ENCODE results near the gene NADSYN1.

The NADSYN1 gene

DNA sequence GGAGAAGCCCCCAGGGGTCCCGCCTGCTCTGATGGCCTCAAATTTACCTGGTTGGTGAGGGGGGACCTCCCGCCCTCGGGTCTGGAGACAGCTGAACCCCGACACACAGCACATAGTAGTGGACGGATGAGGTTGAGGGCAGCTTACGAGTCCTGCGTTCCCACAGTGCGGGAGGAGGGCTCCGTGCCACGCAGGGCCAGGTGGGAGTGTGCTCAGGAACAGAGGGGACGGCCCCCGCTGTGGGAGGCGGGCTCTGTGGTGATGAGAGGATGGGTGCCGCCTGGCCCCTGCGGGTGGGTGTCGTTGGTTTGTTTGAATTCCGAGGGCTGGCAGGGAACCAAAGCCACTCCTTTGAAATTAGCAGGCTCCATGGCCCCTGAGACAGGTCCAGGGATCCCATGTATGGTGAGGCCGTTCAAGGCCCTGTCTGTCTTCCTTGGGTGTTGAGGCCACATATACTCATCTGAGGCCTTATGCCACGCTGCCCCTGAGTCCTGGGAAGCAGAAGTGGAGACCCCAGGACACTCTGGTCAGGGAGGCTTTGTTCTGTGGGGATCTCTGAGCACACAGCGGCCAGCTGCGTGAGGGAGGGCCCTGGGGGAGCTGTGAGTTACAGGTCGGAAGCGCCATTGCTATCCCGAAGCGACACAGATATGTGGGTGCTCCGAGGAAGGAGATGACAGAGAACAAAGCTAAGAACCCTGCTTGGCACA, 21.9 kb downstream of the NADSYN1 start:
- no peak for DNase-seq

DNA sequence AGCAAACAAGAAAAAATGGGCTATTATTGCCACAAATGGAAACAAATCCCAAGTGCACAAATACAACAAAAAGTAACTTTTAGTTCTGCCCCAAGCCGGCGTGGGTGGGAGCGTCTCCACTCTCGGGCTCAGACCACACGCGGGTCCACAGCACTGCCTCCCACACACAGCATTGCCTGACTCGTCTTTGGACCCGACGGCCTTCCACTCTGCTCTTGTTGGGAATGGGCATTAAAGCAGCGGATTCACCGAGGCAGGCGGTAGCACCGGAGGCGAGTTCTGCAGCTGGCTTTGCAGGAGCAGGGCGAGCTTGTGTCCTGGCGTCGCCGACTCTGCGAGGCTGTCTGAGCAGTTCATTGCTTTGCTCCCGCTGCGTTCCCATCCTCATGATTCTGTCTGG, 23.0 kb downstream of the NADSYN1 start:
- DNase-seq = no peak

DNA sequence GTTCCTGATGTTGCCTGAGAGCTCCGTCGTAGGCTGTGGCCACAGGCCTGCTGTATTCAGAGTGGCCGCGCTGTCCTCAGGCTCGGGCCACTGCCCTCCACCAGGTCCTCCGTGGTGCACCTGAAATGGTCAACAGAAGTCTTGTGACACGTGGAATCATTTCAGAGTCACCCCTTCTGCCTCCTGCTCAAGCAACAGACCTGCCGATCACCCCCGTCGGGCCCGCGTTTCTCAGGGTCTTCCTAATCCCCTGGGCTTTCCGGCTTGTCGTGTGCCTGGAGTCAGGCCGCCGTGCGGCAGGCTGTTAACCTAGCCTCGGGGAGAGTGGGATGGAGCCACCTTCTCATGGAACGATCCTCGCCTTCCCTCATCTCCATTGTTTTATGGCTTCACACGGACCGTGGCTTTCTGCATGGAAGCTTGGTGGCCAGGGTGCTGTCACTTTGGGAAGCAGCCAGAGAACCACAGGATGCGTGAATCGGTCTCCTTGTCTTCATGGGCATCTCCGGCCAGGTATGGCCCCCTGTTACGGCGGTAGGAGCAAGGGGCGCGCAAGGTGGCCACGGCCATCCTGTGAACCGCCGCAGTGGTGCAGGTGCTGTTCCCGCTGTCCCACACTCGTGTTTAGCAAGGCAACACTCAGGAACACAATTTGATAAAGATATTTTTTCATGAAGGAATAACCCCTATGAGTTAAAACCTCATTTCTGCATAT, 24.1 kb downstream of the NADSYN1 start:
- no peak for DNase-seq

DNA sequence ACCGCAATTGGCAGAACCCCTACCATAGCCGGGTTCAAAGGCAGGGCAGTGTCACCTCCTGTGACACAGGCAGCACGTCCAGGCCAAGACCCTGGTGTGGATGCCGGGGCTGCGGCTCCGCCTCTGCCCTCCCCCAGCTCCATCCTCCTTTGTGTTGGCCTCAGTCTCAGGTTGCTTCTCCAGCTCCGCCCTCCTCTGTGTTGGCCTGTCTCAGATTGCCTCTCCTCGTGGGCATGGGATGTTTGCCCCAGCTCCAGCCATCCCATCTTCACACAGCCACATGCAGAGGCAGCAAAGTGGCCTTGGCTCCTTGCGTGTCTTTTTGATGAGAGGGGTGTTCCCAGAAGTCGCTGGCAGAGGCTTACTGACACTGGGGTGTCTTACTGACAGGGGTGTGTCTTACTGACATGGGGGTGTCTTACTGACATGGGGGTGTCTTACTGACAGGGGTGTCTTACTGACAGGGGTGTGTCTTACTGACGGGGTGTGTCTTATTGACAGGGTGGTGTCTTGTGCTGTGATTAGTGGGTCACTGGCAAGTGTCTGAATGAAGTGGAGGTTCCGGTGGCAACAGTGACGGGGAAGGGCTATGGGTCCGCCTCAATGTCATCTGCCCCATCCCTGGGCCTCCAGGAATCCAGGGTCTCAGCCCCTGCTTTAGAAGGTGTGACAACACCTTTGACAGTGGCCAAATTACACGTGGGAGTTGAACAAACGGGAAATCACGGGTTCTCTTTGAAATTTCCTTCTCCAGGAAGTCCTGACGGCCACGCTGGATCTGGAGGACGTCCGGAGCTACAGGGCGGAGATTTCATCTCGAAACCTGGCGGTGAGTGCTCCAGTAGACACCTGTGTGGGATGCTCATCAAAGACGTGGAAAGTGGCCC, 24.9 kb downstream of the NADSYN1 start:
- DNase-seq = no peak

DNA sequence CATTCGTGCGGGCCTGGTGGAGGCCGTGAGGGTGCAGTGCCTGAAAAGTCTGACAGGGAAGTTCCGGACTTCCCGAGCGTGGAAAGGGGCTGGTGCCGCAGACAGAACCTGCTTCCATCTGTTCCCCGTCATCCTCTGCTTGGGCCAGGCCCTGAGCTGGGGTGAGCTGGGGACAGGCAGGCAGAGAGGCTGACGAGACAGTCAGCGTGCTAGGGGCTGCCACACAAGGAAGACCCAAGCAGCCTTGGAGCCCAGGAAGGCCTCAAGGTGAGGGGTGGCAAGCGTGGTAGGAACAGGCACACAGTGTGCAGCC, 25.5 kb downstream of the NADSYN1 start:
- DNase-seq = no peak

DNA sequence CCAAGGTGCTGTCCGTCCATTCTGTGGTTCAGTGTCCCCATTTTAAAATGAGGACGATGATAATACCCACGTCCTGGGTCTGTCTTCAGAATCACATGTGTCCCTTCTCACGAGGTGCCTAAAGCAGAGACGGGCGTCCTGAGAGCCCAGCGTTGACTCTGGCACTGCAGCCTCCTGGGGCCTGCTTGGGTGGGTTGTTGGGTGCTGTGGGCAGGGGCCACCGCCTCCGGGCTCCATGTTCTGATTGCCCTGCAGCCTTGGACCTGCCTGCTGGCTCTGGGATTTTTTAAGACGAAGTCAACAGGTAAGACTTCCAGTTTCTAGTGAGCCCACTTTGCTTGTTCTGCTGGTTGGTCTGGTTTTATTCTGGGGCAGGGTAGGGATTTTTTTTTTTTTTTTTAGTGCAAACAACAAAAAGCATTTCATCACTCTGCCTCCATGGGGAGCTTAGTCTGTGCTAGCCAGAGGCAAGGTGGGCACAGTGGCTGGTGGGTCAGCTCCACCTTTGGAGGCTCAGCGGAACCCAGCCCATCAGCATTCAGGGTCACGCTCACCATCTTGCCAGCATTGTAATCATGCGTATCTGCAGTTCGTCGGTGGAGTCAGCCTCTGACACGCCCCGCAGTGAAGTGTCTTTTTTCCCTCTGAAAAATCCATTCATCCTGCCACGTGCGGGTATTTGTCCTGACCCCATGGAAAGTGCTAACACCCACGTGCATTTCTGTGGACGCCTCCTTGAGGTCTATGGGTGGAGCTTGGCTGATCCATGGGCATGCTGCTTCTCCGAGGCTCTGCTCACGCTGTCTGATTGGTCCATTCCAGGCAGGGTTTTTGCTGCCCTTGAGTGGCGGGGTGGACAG, 28.3 kb downstream of the NADSYN1 start:
- no peak for DNase-seq

DNA sequence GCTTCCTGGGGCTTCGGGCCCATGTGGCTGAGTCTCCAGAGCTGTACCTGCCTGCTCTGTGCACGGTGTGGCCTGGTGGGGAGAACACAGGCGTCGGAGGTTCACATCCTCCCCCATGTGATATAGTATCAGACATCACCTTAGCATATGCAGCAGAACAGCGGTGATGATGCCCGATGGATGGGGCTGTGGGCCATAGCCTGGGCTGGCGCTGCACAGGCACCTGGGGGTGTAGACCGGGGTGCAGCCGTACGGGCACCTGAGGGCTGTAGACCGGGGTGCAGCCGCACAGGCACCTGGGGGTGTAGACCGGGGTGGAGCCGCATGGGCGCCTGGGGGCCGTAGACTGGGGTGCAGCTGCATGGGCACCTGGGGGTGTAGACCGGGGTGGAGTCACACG, 29.2 kb downstream of the NADSYN1 start:
- DNase-seq = no peak

DNA sequence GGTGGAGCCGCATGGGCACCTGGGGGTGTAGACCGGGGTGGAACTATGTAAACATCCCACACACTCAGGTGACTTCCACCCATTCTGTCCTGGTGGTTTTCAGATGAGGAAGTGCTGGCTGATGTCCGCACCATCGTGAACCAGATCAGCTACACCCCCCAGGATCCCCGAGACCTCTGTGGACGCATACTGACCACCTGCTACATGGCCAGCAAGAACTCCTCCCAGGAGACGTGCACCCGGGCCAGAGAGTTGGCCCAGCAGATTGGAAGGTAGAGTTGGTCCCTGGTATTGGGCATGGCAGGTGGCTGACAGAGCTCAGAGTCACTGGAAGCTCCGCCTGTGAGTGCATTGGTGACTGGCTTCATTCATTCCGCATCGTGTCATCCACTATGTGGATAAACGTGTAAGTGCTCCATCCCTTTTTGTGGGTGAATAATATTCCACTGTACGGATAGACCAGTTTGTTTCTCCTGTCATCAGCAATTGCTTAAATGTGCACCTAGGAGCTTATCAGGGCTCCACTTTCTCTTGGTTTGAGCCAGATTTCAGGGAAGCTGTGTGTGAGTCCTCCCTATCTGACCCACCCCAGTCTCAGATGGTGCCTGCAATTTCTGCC, 29.9 kb downstream of the NADSYN1 start:
- DNase-seq = no peak

DNA sequence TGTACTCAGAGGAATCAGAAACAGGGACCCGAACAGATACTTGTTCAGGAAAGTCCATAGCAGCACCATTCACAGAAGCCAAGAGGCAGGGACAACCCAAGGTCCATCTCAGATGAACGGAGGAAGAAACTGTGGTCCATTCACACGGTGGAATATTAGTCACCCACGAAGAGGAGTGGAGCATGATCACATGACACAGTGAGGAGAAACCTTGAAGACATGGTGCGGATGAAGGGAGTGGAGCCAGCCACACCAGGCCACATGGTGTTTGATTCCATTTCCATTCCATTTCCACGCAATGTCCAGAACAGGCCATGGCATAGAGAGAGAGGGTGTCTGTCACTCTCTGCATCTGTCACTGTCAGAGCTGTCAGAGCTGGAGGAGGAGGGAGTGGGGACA, 30.7 kb downstream of the NADSYN1 start:
- DNase-seq = no peak

DNA sequence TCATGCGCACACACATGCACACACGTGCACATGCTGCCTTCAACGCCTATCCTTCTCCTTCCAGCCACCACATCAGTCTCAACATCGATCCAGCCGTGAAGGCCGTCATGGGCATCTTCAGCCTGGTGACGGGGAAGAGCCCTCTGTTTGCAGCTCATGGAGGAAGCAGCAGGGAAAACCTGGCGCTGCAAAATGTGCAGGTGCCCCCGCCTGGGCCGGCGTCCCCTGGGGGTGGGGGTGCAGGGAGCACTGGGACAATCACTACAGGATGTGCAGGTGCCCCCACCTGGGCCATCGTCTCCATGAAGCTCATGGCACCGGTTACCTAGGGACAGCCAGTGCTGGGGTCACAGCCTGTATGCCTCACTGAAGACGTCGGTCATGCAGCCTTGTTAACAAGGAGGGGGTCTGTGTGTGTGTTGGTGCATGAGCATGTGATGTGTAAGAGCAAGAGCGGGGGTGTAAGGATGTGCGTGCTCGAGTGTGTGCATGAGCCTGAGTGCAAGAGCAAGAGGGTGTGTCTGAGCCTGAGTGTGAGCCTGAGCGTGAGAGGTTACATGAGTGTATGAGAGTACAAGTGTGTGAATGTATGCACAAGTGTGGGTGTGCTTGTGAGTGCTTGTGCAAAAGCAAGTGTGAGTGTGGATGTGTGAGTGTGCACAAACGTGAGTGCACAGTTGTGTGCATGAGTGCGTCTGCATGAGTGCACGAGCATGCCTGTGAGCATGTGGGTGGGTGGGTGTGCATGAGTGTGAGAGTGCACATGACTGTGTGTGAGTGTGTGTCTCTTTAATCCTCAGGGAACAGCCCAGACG, 31.5 kb downstream of the NADSYN1 start:
- no peak for DNase-seq

DNA sequence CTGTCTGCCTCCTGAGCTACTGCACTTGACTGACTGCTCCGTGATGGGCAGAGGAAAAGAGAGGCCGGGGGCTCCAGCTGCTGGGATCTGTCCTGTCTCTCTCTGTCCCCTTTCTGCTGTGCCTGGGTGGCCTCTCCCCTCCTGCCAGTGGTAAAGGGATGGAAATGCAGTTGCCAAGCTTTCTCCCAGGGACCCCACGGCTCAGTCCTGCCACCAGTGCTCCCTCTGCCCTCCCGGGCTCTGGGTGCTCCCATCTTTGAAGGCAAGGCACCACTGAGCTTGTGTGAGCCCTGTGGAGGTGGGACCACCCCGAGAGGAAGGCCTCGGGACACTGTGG, 32.0 kb downstream of the NADSYN1 start:
- no peak for DNase-seq

DNA sequence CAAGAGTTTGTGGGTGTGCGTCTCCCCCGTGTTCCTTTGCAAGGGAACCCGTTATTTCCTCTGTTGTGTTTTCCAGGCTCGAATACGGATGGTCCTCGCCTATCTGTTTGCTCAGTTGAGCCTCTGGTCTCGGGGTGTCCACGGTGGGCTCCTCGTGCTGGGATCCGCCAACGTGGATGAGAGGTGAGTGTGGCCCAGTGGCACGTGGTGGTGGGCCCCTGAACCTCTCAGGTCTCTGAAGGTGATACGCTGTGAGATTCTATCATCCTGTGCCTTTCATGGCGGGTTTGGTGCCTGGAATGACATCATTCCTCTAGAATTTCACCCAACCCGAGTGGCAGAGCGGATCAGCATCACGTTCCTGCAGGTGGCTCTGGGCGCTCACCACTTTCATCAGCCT, 32.5 kb downstream of the NADSYN1 start:
- DNase-seq = no peak

DNA sequence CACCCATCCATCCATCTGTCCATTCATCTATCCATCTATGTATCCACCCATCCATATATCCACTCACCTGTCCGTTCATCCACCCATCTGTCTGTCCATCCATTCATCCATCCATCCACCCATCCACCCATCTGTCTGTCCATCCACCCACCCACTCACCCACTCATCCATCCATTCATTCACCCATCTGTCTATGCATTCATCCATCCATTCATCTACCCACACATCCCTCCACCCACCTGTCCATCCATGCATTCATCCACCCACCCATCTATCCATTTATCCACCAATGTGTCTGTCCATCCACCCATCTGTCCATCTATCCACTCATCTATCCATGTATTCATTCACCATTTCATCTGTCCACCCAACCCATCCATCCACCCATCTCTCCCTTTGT, 33.3 kb downstream of the NADSYN1 start:
- no peak for DNase-seq

DNA sequence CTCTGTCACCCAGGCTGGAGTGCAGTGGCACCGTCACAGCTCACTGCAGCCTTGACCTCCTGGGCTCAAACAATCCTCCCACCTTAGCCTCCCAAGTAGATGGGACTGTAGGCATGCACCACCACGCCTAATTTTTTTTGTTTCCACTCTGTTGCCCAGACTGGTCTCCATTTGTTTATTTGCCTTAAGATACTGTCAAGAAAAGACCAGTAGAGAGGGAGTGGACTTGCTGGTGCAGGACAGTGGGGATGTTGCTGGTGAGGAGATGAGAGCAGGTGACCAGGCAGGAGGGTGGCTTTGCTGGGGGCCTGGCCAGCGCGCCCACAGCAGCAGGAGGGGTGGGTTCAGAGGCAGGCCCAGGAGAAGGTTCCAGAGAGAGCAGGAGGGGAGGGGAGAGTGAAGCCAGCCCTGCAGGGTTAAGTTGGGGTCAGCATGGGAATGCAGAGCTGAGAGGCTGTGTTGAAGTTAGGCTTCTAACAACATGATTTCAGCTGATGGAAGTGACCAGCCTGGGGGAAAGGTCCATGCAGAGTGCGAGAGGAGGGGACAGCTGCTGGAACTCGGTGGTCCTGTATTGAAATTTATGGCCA, 35.8 kb downstream of the NADSYN1 start:
- no peak for DNase-seq

DNA sequence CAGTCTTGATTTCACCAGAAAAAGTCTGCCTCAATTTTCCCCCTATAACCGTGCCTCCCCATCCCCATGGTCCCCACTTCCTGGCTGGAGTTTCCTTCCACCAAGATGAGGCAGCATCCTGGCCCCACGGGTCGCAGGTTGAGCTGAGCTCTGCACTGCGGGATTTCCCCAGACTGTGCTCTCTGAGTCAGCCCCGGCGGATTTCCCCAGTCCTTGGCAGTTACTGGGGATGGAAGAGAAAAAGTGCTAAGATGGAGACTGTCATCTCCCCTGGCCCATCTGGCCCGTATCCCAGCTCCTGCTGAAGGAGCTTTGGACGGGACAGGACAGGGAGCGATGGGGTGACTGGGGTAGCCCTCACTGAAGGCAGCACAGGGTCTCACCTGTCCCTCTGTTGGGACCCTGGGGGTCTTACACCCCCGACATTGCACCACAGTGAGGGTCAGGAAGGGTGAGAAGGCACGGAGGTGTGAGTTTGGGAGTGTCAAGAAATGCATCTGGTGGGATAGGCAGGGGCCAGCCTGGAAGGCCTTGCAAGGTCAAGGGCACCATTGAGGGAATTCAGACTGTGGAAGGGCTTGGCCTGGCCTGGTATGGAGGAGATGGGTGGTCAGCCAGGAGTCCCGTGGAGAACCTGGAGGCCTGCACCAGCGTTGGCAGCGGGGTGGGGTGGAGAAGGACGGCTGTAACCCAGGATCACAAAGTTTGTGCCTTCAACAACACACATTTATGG, 36.5 kb downstream of the NADSYN1 start:
- peak; percentile 80 for DNase-seq

DNA sequence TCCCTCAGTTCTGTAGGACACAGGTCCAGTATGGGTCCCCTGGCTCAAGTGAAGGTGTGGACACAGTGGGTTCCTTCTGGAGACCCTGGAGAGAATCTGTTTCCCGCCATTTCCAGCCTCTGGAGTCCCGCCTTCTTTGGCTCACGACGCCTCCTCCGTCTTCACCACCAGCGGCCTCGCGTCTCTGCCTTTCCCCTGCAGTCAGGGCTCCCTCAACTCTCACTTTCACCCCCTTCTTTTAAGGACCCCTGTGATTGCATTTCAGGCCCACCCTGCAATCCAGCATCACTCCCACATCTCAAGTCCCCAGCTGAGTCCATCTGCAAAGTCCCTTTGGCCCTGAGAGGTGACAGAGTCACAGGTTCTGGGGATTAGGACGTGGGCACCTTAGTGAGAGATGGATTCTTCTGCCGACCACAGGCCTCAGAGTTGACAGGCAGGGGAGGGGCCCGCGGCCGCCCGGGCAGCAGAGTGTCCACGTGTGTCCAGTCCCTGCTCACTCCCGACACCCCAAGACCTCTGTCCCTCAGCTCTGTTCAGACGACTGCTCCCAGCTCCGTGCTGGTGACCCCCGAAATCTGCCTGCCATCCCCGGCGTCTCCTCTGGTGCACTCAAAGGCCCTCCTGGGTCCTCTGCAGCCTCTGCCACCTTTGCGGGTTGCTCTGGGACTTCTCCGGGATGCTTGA, 37.2 kb downstream of the NADSYN1 start:
- no peak for DNase-seq

DNA sequence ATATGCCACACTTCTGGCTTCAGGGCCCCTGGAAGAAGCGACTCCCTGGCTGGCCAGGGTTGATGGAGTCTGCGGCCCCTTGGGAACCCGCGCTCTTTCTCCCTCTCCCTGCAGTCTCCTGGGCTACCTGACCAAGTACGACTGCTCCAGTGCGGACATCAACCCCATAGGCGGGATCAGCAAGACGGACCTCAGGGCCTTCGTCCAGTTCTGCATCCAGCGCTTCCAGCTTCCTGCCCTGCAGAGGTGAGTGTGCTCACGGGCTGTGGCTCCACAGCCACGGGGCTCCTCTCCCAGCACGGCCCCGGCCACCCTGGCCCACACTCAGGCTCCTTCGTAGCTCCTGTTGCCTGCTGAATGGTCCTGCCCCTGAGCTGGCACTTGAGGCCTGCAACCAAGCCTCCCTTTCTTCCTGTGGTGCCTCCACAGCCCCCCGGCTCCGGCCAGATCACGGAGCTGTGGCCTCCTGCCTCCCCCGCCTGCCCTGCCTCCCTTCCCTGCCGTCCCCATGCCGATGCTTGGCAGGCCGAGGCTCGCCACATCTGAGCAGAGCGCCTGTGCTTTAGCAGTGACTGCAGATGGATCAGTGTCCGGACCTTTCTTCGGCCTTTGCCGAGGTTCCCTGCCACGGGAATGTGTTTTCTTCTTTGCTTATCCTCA, 37.9 kb downstream of the NADSYN1 start:
- DNase-seq = no peak

DNA sequence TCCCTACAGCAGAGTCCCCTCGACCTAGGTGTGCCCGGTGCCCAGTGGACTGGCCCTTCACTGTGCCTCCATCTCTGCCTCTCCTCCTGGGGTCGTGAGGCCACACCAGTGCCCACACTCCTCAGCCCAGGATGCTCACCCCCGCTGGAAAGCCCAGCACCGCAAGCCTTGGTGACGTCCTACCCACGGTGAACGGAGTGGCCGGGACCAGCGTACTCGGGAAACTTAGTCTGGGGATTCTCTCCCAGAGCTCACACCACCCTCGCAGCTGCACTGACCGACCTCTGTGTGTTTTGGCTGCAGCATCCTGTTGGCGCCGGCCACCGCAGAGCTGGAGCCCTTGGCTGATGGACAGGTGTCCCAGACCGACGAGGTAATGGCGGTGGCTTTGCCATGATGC, 38.5 kb downstream of the NADSYN1 start:
- no peak for DNase-seq

DNA sequence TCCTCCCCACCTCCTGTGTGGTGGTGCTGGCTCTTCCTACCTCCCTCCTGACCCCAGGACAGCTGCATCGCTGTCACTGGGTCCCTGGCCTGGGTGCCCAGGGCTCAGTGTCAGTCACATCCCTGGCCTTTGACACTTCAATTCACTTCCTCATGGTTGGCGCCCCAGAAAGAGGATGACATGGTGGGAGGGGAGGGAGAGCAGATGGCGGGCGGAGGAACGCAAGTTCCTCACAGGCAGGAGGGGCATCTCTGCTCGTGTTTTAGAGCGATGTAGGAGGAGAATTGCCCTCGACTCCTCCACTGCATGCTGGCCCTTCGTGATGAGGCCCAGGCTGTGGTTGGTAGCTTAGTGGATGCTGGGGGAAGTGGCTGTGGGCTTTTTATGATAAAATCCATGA, 38.9 kb downstream of the NADSYN1 start:
- DNase-seq = no peak

Data from activated CD4-positive, alpha-beta T cell treated with anti-CD3 and anti-CD28 coated beads, Interleukin-2, Interleukin-6, amounts not matched to agents 100 ng/mL and 50 ng/mL, durations not matched to agents 16 hours and 8 hours (primary cell).